GM10266 (cell line): ENCODE results near the gene RBMS1.

Source experiments
- DNase-seq: peaks from one replicate; pipeline ENCODE4 v3.0.0; 2012; ENCODE audit errors: extremely low spot score
- CTCF ChIP-seq: IDR thresholded peaks from 2 replicates; pipeline ENCODE4 v1.5.1; 2012; ENCODE audit warnings: mild to moderate bottlenecking, low read depth; ENCODE audit not compliant: control insufficient read depth, insufficient read depth; ENCODE audit errors: missing control alignments

RBMS1 gene

GRCh38 chr2:160471950-160472349, 21.7 kb downstream of the RBMS1 start:
- no peak for TF ChIP-seq CTCF
- DNase-seq: no peak

- DNase-seq: no peak
- no peak for TF ChIP-seq CTCF
These were observed 23.9 kb downstream of the RBMS1 start for GRCh38 chr2:160469621-160470204.

- DNase-seq: no peak
- no peak for TF ChIP-seq CTCF
These were observed 24.4 kb downstream of the RBMS1 start for GRCh38 chr2:160469164-160469563.

GRCh38 chr2:160467086-160467485, 26.5 kb downstream of the RBMS1 start:
- no peak for DNase-seq
- no peak for TF ChIP-seq CTCF

- TF ChIP-seq CTCF: no peak
- DNase-seq: no peak
These were observed 28.2 kb downstream of the RBMS1 start for GRCh38 chr2:160465406-160465805.

GRCh38 chr2:160465002-160465401, 28.6 kb downstream of the RBMS1 start:
- TF ChIP-seq CTCF: no peak
- no peak for DNase-seq

GRCh38 chr2:160464017-160464416, 29.6 kb downstream of the RBMS1 start:
- no peak for TF ChIP-seq CTCF
- DNase-seq: no peak
